K562 (cell line): ENCODE data around the gene NEB. TPM values are rescaled to one million over a fixed set of nuclear protein-coding genes. Genes with fewer than 3 reads are reported as not detected.

Source experiments
- CBFB ChIP-seq: sonication (generic); formaldehyde crosslinking; IDR thresholded peaks from 2 replicates; pipeline ENCODE4 v1.4.0; 2020; ENCODE audit warnings: mild to moderate bottlenecking, missing genetic modification reagents
- CREM ChIP-seq: IDR thresholded peaks from 2 replicates; pipeline ENCODE4 v1.6.1; 2014; ENCODE audit warnings: antibody characterized with exemption, low read depth
- E4F1 ChIP-seq: fragments of 250-450 bp; sonication (Bioruptor Pico); IDR thresholded peaks from 2 replicates; pipeline ENCODE4 v1.5.0; 2021; ENCODE audit warnings: mild to moderate bottlenecking, borderline replicate concordance
- EZH2 ChIP-seq: IDR thresholded peaks from 2 replicates; pipeline ENCODE4 v1.6.1; 2012; ENCODE audit warnings: low read depth, mild to moderate bottlenecking, inconsistent platforms, low read length, borderline replicate concordance
- FOS ChIP-seq: IDR thresholded peaks from 3 replicates; pipeline ENCODE4 v1.6.1; 2011; ENCODE audit not compliant: insufficient read length; ENCODE audit errors: extremely low read depth
- FUS ChIP-seq: fragments of 200-400 bp; formaldehyde crosslinking; optimal IDR thresholded peaks from 2 replicates; pipeline ENCODE3; 2017; ENCODE audit warnings: low read depth, low read length
- HDAC1 ChIP-seq, 2 experiments: fragments of 450-650 bp; IDR thresholded peaks; 2 replicates each; pipeline ENCODE4 v1.6.1; 2016 to 2017; ENCODE audit warnings: inconsistent platforms in 1 of 2, mild to moderate bottlenecking in 1 of 2, moderate library complexity in 1 of 2
- KLF1 ChIP-seq: fragments of 450-650 bp; IDR thresholded peaks from 2 replicates; pipeline ENCODE4 v1.6.1; 2016; ENCODE audit warnings: missing genetic modification characterization, missing compliant biosample characterization
- MAFK ChIP-seq: IDR thresholded peaks from 2 replicates; pipeline ENCODE4 v1.6.1; 2011; ENCODE audit warnings: low read length, improper control_type of control experiment
- MCM7 ChIP-seq, 2 experiments: fragments of 450-650 bp; IDR thresholded peaks; 2 replicates each; pipeline ENCODE4 v1.6.1; 2016 to 2018
- NCOA2 ChIP-seq, 2 experiments: fragments of 450-650 bp; IDR thresholded peaks; 2 replicates each; pipeline ENCODE4 v1.6.1; 2018; ENCODE audit warnings: mild to moderate bottlenecking in 2 of 2, moderate library complexity in 1 of 2; ENCODE audit not compliant: partially characterized antibody in 2 of 2
- NR4A1 ChIP-seq, 2 experiments: fragments of 250-450 bp in 1 of 2; fragments of 450-650 bp in 1 of 2; sonication (Bioruptor Pico) in 1 of 2; IDR thresholded peaks; 2 replicates each; pipeline versions ENCODE4 v1.4.0 to v1.6.1; 2016 to 2020; ENCODE audit warnings: mild to moderate bottlenecking in 2 of 2, missing compliant biosample characterization in 1 of 2, missing genetic modification characterization in 1 of 2, moderate library complexity in 1 of 2
- NRF1 ChIP-seq, 2 experiments: fragments of 450-650 bp; IDR thresholded peaks in 1 of 2; conservative IDR thresholded peaks in 1 of 2; 2 replicates each; pipeline ENCODE4 v1.6.1; 2014; ENCODE audit warnings: mild to moderate bottlenecking in 2 of 2
- PHF8 ChIP-seq: fragments of 200-600 bp; sonication (generic); IDR thresholded peaks from 2 replicates; pipeline ENCODE4 v1.6.1; 2012; ENCODE audit warnings: mixed run types, mild to moderate bottlenecking, inconsistent platforms, low read length, moderate library complexity, borderline replicate concordance
- POLR2AphosphoS5 ChIP-seq: IDR thresholded peaks from 2 replicates; pipeline ENCODE4 v1.6.1; 2011; ENCODE audit warnings: mild to moderate bottlenecking, low read depth, low read length, moderate library complexity; ENCODE audit not compliant: control insufficient read depth, insufficient read depth
- RFX1 ChIP-seq: fragments of 450-650 bp; IDR thresholded peaks from 2 replicates; pipeline ENCODE4 v1.6.1; 2016; ENCODE audit warnings: mild to moderate bottlenecking, moderate library complexity
- SMAD3 ChIP-seq: fragments of 450-650 bp; formaldehyde crosslinking; conservative IDR thresholded peaks from 2 replicates; pipeline ENCODE4 v1.4.0; 2020; ENCODE audit warnings: mild to moderate bottlenecking
- TEAD1 ChIP-seq, 2 experiments: fragments of 450-650 bp in 1 of 2; sonication (generic) in 1 of 2; formaldehyde crosslinking; IDR thresholded peaks; 2 replicates each; pipeline versions ENCODE4 v1.4.0 to v1.8.0; 2020 to 2022; ENCODE audit warnings: mild to moderate bottlenecking in 2 of 2, missing genetic modification reagents in 1 of 2
- ZC3H4 ChIP-seq: sonication (generic); formaldehyde crosslinking; IDR thresholded peaks from 2 replicates; pipeline ENCODE4 v1.9.0; 2021; ENCODE audit warnings: missing genetic modification reagents, borderline replicate concordance
- ZNF133 ChIP-seq: fragments of 250-450 bp; sonication (Bioruptor Pico); IDR thresholded peaks from 2 replicates; pipeline ENCODE4 v1.4.0; 2020; ENCODE audit warnings: mild to moderate bottlenecking
- ZNF23 ChIP-seq: fragments of 250-450 bp; sonication (Bioruptor Pico); IDR thresholded peaks from 2 replicates; pipeline ENCODE4 v1.4.0; 2020; ENCODE audit warnings: mild to moderate bottlenecking
- ZNF239 ChIP-seq: fragments of 250-450 bp; sonication (Bioruptor Pico); IDR thresholded peaks from 2 replicates; pipeline ENCODE4 v1.4.0; 2020; ENCODE audit warnings: mild to moderate bottlenecking
- ZNF583 ChIP-seq: fragments of 250-450 bp; sonication (Bioruptor Pico); IDR thresholded peaks from 2 replicates; pipeline ENCODE4 v1.4.0; 2020
- ZNF79 ChIP-seq: fragments of 250-450 bp; sonication (Bioruptor Pico); IDR thresholded peaks from 2 replicates; pipeline ENCODE4 v1.4.0; 2020; ENCODE audit warnings: low read depth, mild to moderate bottlenecking, moderate library complexity
- polyA plus RNA-seq, 8 experiments: library from polyadenylated mRNA; depleted of rRNA in 4 of 8; stranded (reverse) in 5 of 8; unstranded in 3 of 8; fragments of >200 nt; fragmentation: Nextera tagmentation in 2 of 8; fragmentation: Illumina TruSeq in 1 of 8; extraction: Ambion mirVana in 2 of 8; extraction: Trizol in 1 of 8; gene quantifications; 2 replicates each; pipeline versions ENCODE4 v1.2.1 to v1.2.3, GENCODE V29; 2011 to 2014; ENCODE audit warnings: inconsistent platforms in 1 of 8, missing spikeins in 1 of 8
- total RNA-seq, 7 experiments: library from RNA; depleted of rRNA in 6 of 7; stranded (reverse); fragments of >200 nt in 6 of 7; fragmentation: Illumina TruSeq in 2 of 7; extraction: Trizol in 2 of 7; gene quantifications; 2 replicates each; pipeline versions ENCODE4 v1.2.1 to v1.2.3, GENCODE V29; 2011 to 2021; ENCODE audit warnings: low replicate concordance in 1 of 7
- TF ChIP-seq, protein P1 (sequence below): sonication (generic); formaldehyde crosslinking; IDR thresholded peaks from 2 replicates; pipeline ENCODE4 v1.8.0; 2023; ENCODE audit warnings: mild to moderate bottlenecking, missing genetic modification reagents
- TF ChIP-seq, protein P2 (sequence below): sonication (generic); formaldehyde crosslinking; IDR thresholded peaks from 2 replicates; pipeline ENCODE4 v1.8.1; 2023; ENCODE audit warnings: mild to moderate bottlenecking, missing genetic modification reagents

The NEB gene
- total and polyA plus RNA-seq, 9 of the 15 experiments (the other 6 are each of a cell fraction or from before 2014, with no cell fraction given) = 1.7 to 3.8 (median 2.9) TPM

- TF ChIP-seq FOS (no peak), TEAD1 (CRISPR knock-in tag; IDR thresholded peaks at IDR 0.05) (peak in 1 of 2 experiments; percentile 48; a peak in 1 of 4 replicates), CREM (no peak), MAFK (no peak), RFX1 (no peak), NRF1 (conservative IDR thresholded peaks at IDR 0.05 in 1 of 2, IDR thresholded peaks at IDR 0.05 in 1 of 2) (no peak), EZH2 (no peak), ZC3H4 (no peak), PHF8 (no peak), ZNF23 (CRISPR knock-in tag) (0 out of 2 replicates have a peak, but pooled peaks have one; percentile 47), ZNF239 (CRISPR knock-in tag) (no peak), HDAC1 (IDR thresholded peaks at IDR 0.05) (no peak), FUS (no peak), NR4A1 (CRISPR knock-in tag; IDR thresholded peaks at IDR 0.05) (no peak), NR4A1 (tag; IDR thresholded peaks at IDR 0.05) (peak; percentile 77), ZNF79 (CRISPR knock-in tag) (peak; percentile 65; the same call in 1 of the 2 replicates), E4F1 (no peak), MCM7 (IDR thresholded peaks at IDR 0.05) (no peak), CBFB (no peak), POLR2AphosphoS5 (no peak), ZNF133 (no peak), NCOA2 (IDR thresholded peaks at IDR 0.05; ENCODE audit: partially characterized antibody in 2 of 2) (no peak), SMAD3 (CRISPR knock-in tag) (peak; percentile 60; the same call in 1 of the 2 replicates), ZNF583 (CRISPR knock-in tag) (peak; percentile 77), KLF1 (tag) (no peak)
- TF ChIP-seq, protein P1, sequence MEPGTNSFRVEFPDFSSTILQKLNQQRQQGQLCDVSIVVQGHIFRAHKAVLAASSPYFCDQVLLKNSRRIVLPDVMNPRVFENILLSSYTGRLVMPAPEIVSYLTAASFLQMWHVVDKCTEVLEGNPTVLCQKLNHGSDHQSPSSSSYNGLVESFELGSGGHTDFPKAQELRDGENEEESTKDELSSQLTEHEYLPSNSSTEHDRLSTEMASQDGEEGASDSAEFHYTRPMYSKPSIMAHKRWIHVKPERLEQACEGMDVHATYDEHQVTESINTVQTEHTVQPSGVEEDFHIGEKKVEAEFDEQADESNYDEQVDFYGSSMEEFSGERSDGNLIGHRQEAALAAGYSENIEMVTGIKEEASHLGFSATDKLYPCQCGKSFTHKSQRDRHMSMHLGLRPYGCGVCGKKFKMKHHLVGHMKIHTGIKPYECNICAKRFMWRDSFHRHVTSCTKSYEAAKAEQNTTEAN (CRISPR knock-in tag) = no peak
- TF ChIP-seq, protein P2, sequence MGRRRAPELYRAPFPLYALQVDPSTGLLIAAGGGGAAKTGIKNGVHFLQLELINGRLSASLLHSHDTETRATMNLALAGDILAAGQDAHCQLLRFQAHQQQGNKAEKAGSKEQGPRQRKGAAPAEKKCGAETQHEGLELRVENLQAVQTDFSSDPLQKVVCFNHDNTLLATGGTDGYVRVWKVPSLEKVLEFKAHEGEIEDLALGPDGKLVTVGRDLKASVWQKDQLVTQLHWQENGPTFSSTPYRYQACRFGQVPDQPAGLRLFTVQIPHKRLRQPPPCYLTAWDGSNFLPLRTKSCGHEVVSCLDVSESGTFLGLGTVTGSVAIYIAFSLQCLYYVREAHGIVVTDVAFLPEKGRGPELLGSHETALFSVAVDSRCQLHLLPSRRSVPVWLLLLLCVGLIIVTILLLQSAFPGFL = no peak
Observed at GRCh38 chr2:151781642-151782041, 47.4 kb upstream of the NEB start (continued).
